WERI-Rb-1 (cell line): ENCODE data around the gene CCDC83.

Experiments used
- DNase-seq: peaks from one replicate; pipeline ENCODE4 v3.0.0-alpha.2; 2020
- H3K27ac ChIP-seq: fragments of 250-450 bp; sonication (Bioruptor Pico); 2 replicates; pipeline ENCODE4 v1.5.1; 2020; ENCODE audit warnings: mild to moderate bottlenecking, moderate library complexity
- H3K27me3 ChIP-seq: fragments of 250-450 bp; sonication (Bioruptor Pico); 2 replicates; pipeline ENCODE4 v1.5.1; 2021; ENCODE audit warnings: mild to moderate bottlenecking, low read depth, moderate library complexity; ENCODE audit not compliant: insufficient read depth, severe bottlenecking
- H3K36me3 ChIP-seq: fragments of 250-450 bp; sonication (Bioruptor Pico); 2 replicates; pipeline ENCODE4 v1.5.1; 2020; ENCODE audit warnings: mild to moderate bottlenecking, moderate library complexity
- H3K4me3 ChIP-seq: 2 replicates; pipeline ENCODE4 v1.5.1; 2011; ENCODE audit warnings: low read depth, mild to moderate bottlenecking, control low read depth, low read length
- H3K9me3 ChIP-seq: fragments of 250-450 bp; sonication (Bioruptor Pico); 2 replicates; pipeline ENCODE4 v1.5.1; 2021; ENCODE audit warnings: mild to moderate bottlenecking, moderate library complexity; ENCODE audit not compliant: severe bottlenecking
- CTCF ChIP-seq: IDR thresholded peaks from 2 replicates; pipeline ENCODE4 v1.5.1; 2011; ENCODE audit warnings: low read depth, mild to moderate bottlenecking, control low read depth, inconsistent platforms, low read length

The CCDC83 gene

GRCh38 chr11:85886089-85887056, 31.2 kb downstream of the CCDC83 start:
- DNase-seq = no peak
- H3K9me3 ChIP-seq = no peaks in the 10 kb centered on the region
- TF ChIP-seq CTCF = no peak
- H3K27me3 ChIP-seq = no peaks in the 10 kb centered on the region
- H3K4me3 ChIP-seq = no peak overlapping the region
- H3K36me3 ChIP-seq = no peaks in the 10 kb centered on the region
- H3K27ac ChIP-seq = no peak overlapping the region

- TF ChIP-seq CTCF = no peak
- Histone ChIP-seq H3K4me3 (no peak overlapping the region), H3K27ac (no peak overlapping the region), H3K36me3 (no peaks in the 10 kb centered on the region), H3K27me3 (no peaks in the 10 kb centered on the region), H3K9me3 (no peaks in the 10 kb centered on the region)
- DNase-seq = no peak
Measured at GRCh38 chr11:85889108-85889507, 33.9 kb downstream of the CCDC83 start.

GRCh38 chr11:85889676-85890579, 34.7 kb downstream of the CCDC83 start:
- H3K27me3 ChIP-seq = no peaks in the 10 kb centered on the region
- TF ChIP-seq CTCF = no peak
- no peaks in the 10 kb centered on the region for H3K9me3 ChIP-seq
- H3K27ac ChIP-seq = no peak overlapping the region
- no peak for DNase-seq
- no peak overlapping the region for H3K4me3 ChIP-seq
- no peaks in the 10 kb centered on the region for H3K36me3 ChIP-seq

GRCh38 chr11:85893395-85893794, 38.2 kb downstream of the CCDC83 start:
- H3K4me3 ChIP-seq = no peak overlapping the region; the same call in 1 of the 2 replicates
- no peaks in the 10 kb centered on the region for H3K27me3 ChIP-seq
- no peaks in the 10 kb centered on the region for H3K36me3 ChIP-seq
- DNase-seq = peak; percentile 68
- H3K27ac ChIP-seq = peak overlapping the region; percentile 11; the same call in 1 of the 2 replicates
- TF ChIP-seq CTCF = no peak
- no peaks in the 10 kb centered on the region for H3K9me3 ChIP-seq

GRCh38 chr11:85896876-85897275, 41.7 kb downstream of the CCDC83 start:
- Histone ChIP-seq H3K9me3 (no peaks in the 10 kb centered on the region), H3K27me3 (no peaks in the 10 kb centered on the region), H3K36me3 (no peaks in the 10 kb centered on the region), H3K4me3 (no peak overlapping the region), H3K27ac (no peak overlapping the region)
- no peak for DNase-seq
- TF ChIP-seq CTCF = no peak
